Mesendoderm (in vitro differentiated cells): ENCODE data around the gene LGALS4.
"Not testable (repeated sequence)": the region's sequence is repeated elsewhere in the genome, so short reads cannot be mapped to it uniquely, and the experiment has no call there.

Experiments
- DNase-seq: peaks from one replicate; pipeline ENCODE4 v3.0.0; 2013
- H2AK5ac ChIP-seq: 2 replicates; pipeline ENCODE4 v1.6.1; 2013; ENCODE audit warnings: low read length, inconsistent platforms
- H2BK120ac ChIP-seq: 2 replicates; pipeline ENCODE4 v1.6.1; 2013; ENCODE audit warnings: low read depth, mild to moderate bottlenecking, low read length, moderate library complexity, mixed read lengths
- H2BK15ac ChIP-seq: replicated peaks from 2 replicates; pipeline ENCODE4 v1.6.1; 2013; ENCODE audit warnings: low read depth, mild to moderate bottlenecking, moderate library complexity
- H2BK5ac ChIP-seq: 2 replicates; pipeline ENCODE4 v1.6.1; 2013; ENCODE audit warnings: low read length, inconsistent platforms
- H3K18ac ChIP-seq: 2 replicates; pipeline ENCODE4 v1.6.1; 2013; ENCODE audit warnings: mild to moderate bottlenecking, low read length, mixed read lengths
- H3K23ac ChIP-seq: one replicate; pipeline ENCODE4 v1.6.1; 2013; ENCODE audit warnings: low read length
- H3K27ac ChIP-seq: 2 replicates; pipeline ENCODE4 v1.5.1; 2013; ENCODE audit warnings: low read depth, mild to moderate bottlenecking, inconsistent platforms, low read length, moderate library complexity
- H3K27me3 ChIP-seq: 2 replicates; pipeline ENCODE4 v1.6.1; 2013; ENCODE audit warnings: low read length, control low read depth, mild to moderate bottlenecking, inconsistent platforms; ENCODE audit not compliant: insufficient read depth, poor library complexity
- H3K36me3 ChIP-seq: 2 replicates; pipeline ENCODE4 v1.6.1; 2013; ENCODE audit warnings: low read length, inconsistent platforms; ENCODE audit not compliant: control insufficient read depth, insufficient read depth
- H3K4ac ChIP-seq: one replicate; pipeline ENCODE4 v1.6.1; 2013; ENCODE audit warnings: low read depth, mild to moderate bottlenecking, low read length, moderate library complexity
- H3K4me1 ChIP-seq: 2 replicates; pipeline ENCODE4 v1.6.1; 2013; ENCODE audit warnings: low read depth, low read length, inconsistent platforms; ENCODE audit not compliant: control insufficient read depth
- H3K4me2 ChIP-seq: 2 replicates; pipeline ENCODE4 v1.6.1; 2013; ENCODE audit warnings: low read length
- H3K4me3 ChIP-seq: 2 replicates; pipeline ENCODE4 v1.5.1; 2013; ENCODE audit warnings: mild to moderate bottlenecking, low read length
- H3K56ac ChIP-seq: one replicate; pipeline ENCODE4 v1.6.1; 2013; ENCODE audit warnings: low read length
- H3K79me1 ChIP-seq: 2 replicates; pipeline ENCODE4 v1.6.1; 2013; ENCODE audit warnings: low read length, inconsistent platforms
- H3K79me2 ChIP-seq: 2 replicates; pipeline ENCODE4 v1.6.1; 2013; ENCODE audit warnings: mild to moderate bottlenecking, low read length; ENCODE audit not compliant: control insufficient read depth, insufficient read depth
- H3K9ac ChIP-seq: 2 replicates; pipeline ENCODE4 v1.6.1; 2013; ENCODE audit warnings: low read length, inconsistent platforms
- H4K5ac ChIP-seq: one replicate; pipeline ENCODE4 v1.6.1; 2013; ENCODE audit warnings: low read length
- H4K8ac ChIP-seq: one replicate; pipeline ENCODE4 v1.6.1; 2013; ENCODE audit warnings: low read depth, mild to moderate bottlenecking, control low read depth, low read length, moderate library complexity
- WGBS: extraction: QIAGEN DNeasy Blood & Tissue Kit; methylation state at CpG from one replicate; pipeline ENCODE4 v1.1.7; 2013; ENCODE audit warnings: low lambda C conversion rate, missing lambda C conversion rate; ENCODE audit not compliant: insufficient coverage; ENCODE audit errors: extremely low coverage; 5-methylcytosine and 5-hydroxymethylcytosine counted together

The LGALS4 gene

GRCh38 chr19:38766276-38767047 lies 46.3 kb downstream of the LGALS4 start:
- no CpG with 5 or more reads among the region's 10 CpGs for WGBS
- Histone ChIP-seq H3K27me3 (no peaks in the 10 kb centered on the region), H3K4me1 (no peaks in the 10 kb centered on the region), H3K4ac (no peak overlapping the region), H2BK15ac (no peak overlapping the region), H2AK5ac (no peak overlapping the region), H3K56ac (no peak overlapping the region), H3K23ac (no peak overlapping the region), H3K18ac (no peak overlapping the region), H3K79me1 (no peaks in the 10 kb centered on the region), H3K36me3 (no peaks in the 10 kb centered on the region), H4K8ac (no peak overlapping the region), H3K4me2 (no peak overlapping the region), H4K5ac (no peak overlapping the region), H3K27ac (no peak overlapping the region), H2BK5ac (no peak overlapping the region), H2BK120ac (no peak overlapping the region), H3K9ac (no peak overlapping the region), H3K4me3 (no peak overlapping the region), H3K79me2 (no peaks in the 10 kb centered on the region)
- no peak for DNase-seq

GRCh38 chr19:38765214-38765613 lies 47.5 kb downstream of the LGALS4 start:
- Histone ChIP-seq H3K4me3 (no peak overlapping the region), H3K27me3 (no peaks in the 10 kb centered on the region), H3K27ac (no peak overlapping the region), H2AK5ac (no peak overlapping the region), H3K18ac (no peak overlapping the region), H2BK120ac (no peak overlapping the region), H2BK5ac (no peak overlapping the region), H3K4me2 (no peak overlapping the region), H3K9ac (no peak overlapping the region), H2BK15ac (no peak overlapping the region), H3K56ac (no peak overlapping the region), H3K79me1 (no peaks in the 10 kb centered on the region), H3K4me1 (no peaks in the 10 kb centered on the region), H3K23ac (no peak overlapping the region), H3K4ac (no peak overlapping the region), H4K5ac (no peak overlapping the region), H3K79me2 (no peaks in the 10 kb centered on the region), H3K36me3 (no peaks in the 10 kb centered on the region), H4K8ac (no peak overlapping the region)
- DNase-seq = no peak
- no CpG with 5 or more reads among the region's 2 CpGs for WGBS

- Histone ChIP-seq H3K27ac (no peak overlapping the region), H2BK15ac (no peak overlapping the region), H3K4ac (no peak overlapping the region), H3K36me3 (no peaks in the 10 kb centered on the region), H3K4me2 (no peak overlapping the region), H2AK5ac (no peak overlapping the region), H3K4me1 (no peaks in the 10 kb centered on the region), H3K79me2 (no peaks in the 10 kb centered on the region), H4K5ac (no peak overlapping the region), H2BK5ac (no peak overlapping the region), H3K27me3 (no peaks in the 10 kb centered on the region), H3K4me3 (no peak overlapping the region), H4K8ac (no peak overlapping the region), H3K9ac (no peak overlapping the region), H3K56ac (no peak overlapping the region), H3K79me1 (no peaks in the 10 kb centered on the region), H3K23ac (no peak overlapping the region), H3K18ac (no peak overlapping the region), H2BK120ac (no peak overlapping the region)
- DNase-seq = no peak
- no CpG with 5 or more reads among the region's 3 CpGs for WGBS
Observed at GRCh38 chr19:38763795-38764220, 48.9 kb downstream of the LGALS4 start.

- H2BK5ac ChIP-seq, H3K27me3 ChIP-seq, H4K5ac ChIP-seq, H3K79me2 ChIP-seq, H3K4me3 ChIP-seq, H3K79me1 ChIP-seq, H3K23ac ChIP-seq, H3K56ac ChIP-seq, H3K4me2 ChIP-seq, H3K9ac ChIP-seq, H3K18ac ChIP-seq, H3K4me1 ChIP-seq, DNase-seq, H3K36me3 ChIP-seq, H3K27ac ChIP-seq, H4K8ac ChIP-seq, H3K4ac ChIP-seq, H2AK5ac ChIP-seq, H2BK15ac ChIP-seq, H2BK120ac ChIP-seq: not testable (repeated sequence)
- WGBS = no CpG with 5 or more reads among the region's 9 CpGs
Observed at GRCh38 chr19:38761884-38762389, 50.8 kb downstream of the LGALS4 start.

DNA sequence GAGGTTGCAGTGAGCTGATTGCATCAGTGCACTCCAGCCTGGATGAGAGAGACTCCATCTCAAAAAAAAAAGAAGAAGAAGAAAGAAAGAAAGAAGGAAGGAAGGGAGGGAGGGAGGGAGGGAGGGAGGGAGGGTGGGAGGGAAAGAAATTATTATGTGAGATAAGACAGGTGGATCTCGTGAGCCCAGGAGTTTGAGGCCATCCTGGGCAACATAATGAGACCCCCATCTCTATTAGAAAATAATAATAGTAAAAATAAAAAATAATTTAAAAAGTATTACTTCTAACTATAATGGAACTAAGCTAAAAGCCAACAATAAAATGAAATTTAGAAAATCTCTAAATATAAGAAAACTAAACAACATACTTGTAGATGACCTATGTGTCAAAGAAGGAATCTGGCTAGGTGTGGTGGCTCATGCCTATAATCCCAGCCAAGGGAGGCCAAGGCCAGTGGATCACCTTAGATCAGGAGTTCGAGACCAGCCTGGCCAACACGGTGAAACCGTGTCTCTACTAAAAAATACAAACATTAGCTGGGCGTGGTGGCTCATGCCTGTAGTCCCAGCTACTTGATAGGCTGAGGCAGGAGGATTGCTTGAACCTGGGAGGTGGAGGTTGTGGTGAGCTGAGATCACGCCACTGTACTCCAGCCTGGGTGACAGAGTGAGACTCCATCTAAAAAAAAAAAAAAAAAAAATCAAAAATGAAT lies 51.8 kb downstream of the LGALS4 start:
- not testable (repeated sequence) for H3K56ac ChIP-seq, H2BK120ac ChIP-seq, H2BK15ac ChIP-seq, H3K79me2 ChIP-seq, H3K4me2 ChIP-seq, H3K4me3 ChIP-seq, DNase-seq, H3K4me1 ChIP-seq, H3K23ac ChIP-seq, H3K36me3 ChIP-seq, H3K18ac ChIP-seq, H3K27me3 ChIP-seq, H3K27ac ChIP-seq, H3K4ac ChIP-seq, H3K9ac ChIP-seq, H2BK5ac ChIP-seq, H2AK5ac ChIP-seq, H3K79me1 ChIP-seq, H4K8ac ChIP-seq, H4K5ac ChIP-seq
- WGBS = no CpG with 5 or more reads among the region's 6 CpGs
